ENCODE results near the gene AKT1.

The AKT1 gene

GRCh38 chr14:104787736-104788135 lies 7.8 kb downstream of the AKT1 start:
- H3K4me1 Mint-ChIP-seq (ENCODE audit: low read depth) = peaks cover 13% of the 10 kb centered on the region
- no peaks in the 10 kb centered on the region for H3K27me3 Mint-ChIP-seq
- H3K9me3 Mint-ChIP-seq = no peaks in the 10 kb centered on the region
- H3K4me3 Mint-ChIP-seq = no peak overlapping the region
- no peak overlapping the region for H3K27ac Mint-ChIP-seq
- H3K36me3 Mint-ChIP-seq (ENCODE audit: low read depth) = peaks cover 3% of the 10 kb centered on the region

GRCh38 chr14:104786726-104787675 lies 8.5 kb downstream of the AKT1 start:
- Mint-ChIP-seq H3K27me3 (no peaks in the 10 kb centered on the region), H3K36me3 (ENCODE audit: low read depth) (peaks cover 3% of the 10 kb centered on the region), H3K4me3 (no peak overlapping the region), H3K27ac (peak overlapping the region; percentile 21), H3K4me1 (ENCODE audit: low read depth) (peaks cover 12% of the 10 kb centered on the region), H3K9me3 (no peaks in the 10 kb centered on the region)

- H3K4me3 Mint-ChIP-seq = no peak overlapping the region
- peak overlapping the region; percentile 21 for H3K27ac Mint-ChIP-seq
- no peaks in the 10 kb centered on the region for H3K36me3 Mint-ChIP-seq (ENCODE audit: low read depth)
- no peaks in the 10 kb centered on the region for H3K27me3 Mint-ChIP-seq
- H3K9me3 Mint-ChIP-seq = no peaks in the 10 kb centered on the region
- peaks cover 8% of the 10 kb centered on the region for H3K4me1 Mint-ChIP-seq (ENCODE audit: low read depth)
These were observed 9.4 kb downstream of the AKT1 start for GRCh38 chr14:104786091-104786586.

GRCh38 chr14:104785708-104786080 lies 9.9 kb downstream of the AKT1 start:
- Mint-ChIP-seq H3K4me1 (ENCODE audit: low read depth) (peaks cover 8% of the 10 kb centered on the region), H3K9me3 (no peaks in the 10 kb centered on the region), H3K27ac (no peak overlapping the region)

GRCh38 chr14:104784846-104785707 lies 10.5 kb downstream of the AKT1 start:
- no peaks in the 10 kb centered on the region for H3K9me3 Mint-ChIP-seq
- no peak overlapping the region for H3K27ac Mint-ChIP-seq
- H3K27me3 Mint-ChIP-seq = no peaks in the 10 kb centered on the region
- no peaks in the 10 kb centered on the region for H3K36me3 Mint-ChIP-seq (ENCODE audit: low read depth)
- H3K4me1 Mint-ChIP-seq (ENCODE audit: low read depth) = peaks cover 8% of the 10 kb centered on the region
- H3K4me3 Mint-ChIP-seq = no peak overlapping the region

More at GRCh38 chr14:104785708-104786080, 9.9 kb downstream of the AKT1 start:
- Mint-ChIP-seq H3K27me3 (no peaks in the 10 kb centered on the region), H3K36me3 (ENCODE audit: low read depth) (no peaks in the 10 kb centered on the region), H3K4me3 (no peak overlapping the region)

GRCh38 chr14:104784218-104784568 lies 11.4 kb downstream of the AKT1 start:
- Mint-ChIP-seq H3K4me3 (no peak overlapping the region), H3K9me3 (no peaks in the 10 kb centered on the region), H3K27ac (no peak overlapping the region), H3K36me3 (ENCODE audit: low read depth) (no peaks in the 10 kb centered on the region), H3K27me3 (no peaks in the 10 kb centered on the region), H3K4me1 (ENCODE audit: low read depth) (peaks cover 8% of the 10 kb centered on the region)

- Mint-ChIP-seq H3K27me3 (no peaks in the 10 kb centered on the region), H3K36me3 (ENCODE audit: low read depth) (no peaks in the 10 kb centered on the region), H3K4me1 (ENCODE audit: low read depth) (peaks cover 8% of the 10 kb centered on the region), H3K4me3 (no peak overlapping the region), H3K27ac (no peak overlapping the region), H3K9me3 (no peaks in the 10 kb centered on the region)
These were observed 11.9 kb downstream of the AKT1 start for GRCh38 chr14:104783484-104784217.

- Mint-ChIP-seq H3K4me3 (no peak overlapping the region), H3K27me3 (no peaks in the 10 kb centered on the region), H3K27ac (no peak overlapping the region), H3K4me1 (ENCODE audit: low read depth) (peaks cover 8% of the 10 kb centered on the region), H3K9me3 (no peaks in the 10 kb centered on the region), H3K36me3 (ENCODE audit: low read depth) (no peaks in the 10 kb centered on the region)
These were observed 12.8 kb downstream of the AKT1 start for GRCh38 chr14:104782808-104783139.

- Mint-ChIP-seq H3K27me3 (no peaks in the 10 kb centered on the region), H3K4me1 (ENCODE audit: low read depth) (peaks cover 8% of the 10 kb centered on the region), H3K36me3 (ENCODE audit: low read depth) (no peaks in the 10 kb centered on the region)
These were observed 13.3 kb downstream of the AKT1 start for GRCh38 chr14:104782086-104782807.

GRCh38 chr14:104781271-104782077 lies 14.1 kb downstream of the AKT1 start:
- Mint-ChIP-seq H3K9me3 (no peaks in the 10 kb centered on the region), H3K27me3 (no peaks in the 10 kb centered on the region), H3K27ac (no peak overlapping the region), H3K36me3 (ENCODE audit: low read depth) (no peaks in the 10 kb centered on the region), H3K4me1 (ENCODE audit: low read depth) (peaks cover 2% of the 10 kb centered on the region), H3K4me3 (no peak overlapping the region)

More at GRCh38 chr14:104782086-104782807, 13.3 kb downstream of the AKT1 start:
- H3K9me3 Mint-ChIP-seq = no peaks in the 10 kb centered on the region
- no peak overlapping the region for H3K27ac Mint-ChIP-seq
- H3K4me3 Mint-ChIP-seq = no peak overlapping the region

GRCh38 chr14:104780513-104781030 lies 15.0 kb downstream of the AKT1 start:
- Mint-ChIP-seq H3K9me3 (no peaks in the 10 kb centered on the region), H3K4me3 (no peak overlapping the region), H3K4me1 (ENCODE audit: low read depth) (no peaks in the 10 kb centered on the region), H3K27me3 (no peaks in the 10 kb centered on the region), H3K36me3 (ENCODE audit: low read depth) (no peaks in the 10 kb centered on the region), H3K27ac (no peak overlapping the region)

- Mint-ChIP-seq H3K27ac (no peak overlapping the region), H3K27me3 (no peaks in the 10 kb centered on the region), H3K4me3 (no peak overlapping the region), H3K9me3 (no peaks in the 10 kb centered on the region), H3K36me3 (ENCODE audit: low read depth) (no peaks in the 10 kb centered on the region), H3K4me1 (ENCODE audit: low read depth) (no peaks in the 10 kb centered on the region)
These were observed 15.6 kb downstream of the AKT1 start for GRCh38 chr14:104779776-104780512.
